ENCODE data around the gene COPS2. TPM values are rescaled to one million over a fixed set of nuclear protein-coding genes. Genes with fewer than 3 reads are reported as not detected.
A peak's percentile ranks its signal among the peaks of the same experiment; 100 is the strongest.

Gene COPS2
- total and polyA plus RNA-seq, 2 of the 13 experiments (the other 11 are each of a cell fraction or from before 2014, with no cell fraction given): 37.8 to 66.3 TPM

GRCh38 chr15:49096090-49096750 is 59.2 kb downstream of the COPS2 start (continued):
- TF ChIP-seq PAXIP1 (CRISPR knock-in tag; conservative IDR thresholded peaks at IDR 0.05): peak; percentile 68
- no peak for TF ChIP-seq DDIT3 (CRISPR knock-in tag; IDR thresholded peaks at IDR 0.05)
- TF ChIP-seq TAF15 (IDR thresholded peaks at IDR 0.05; ENCODE audit: low read depth, low read length, poor library complexity, severe bottlenecking): no peak
- TF ChIP-seq DMTF1 (CRISPR knock-in tag; IDR thresholded peaks at IDR 0.05): no peak
- no peak for TF ChIP-seq ZFP37 (CRISPR knock-in tag; IDR thresholded peaks at IDR 0.05; ENCODE audit: borderline replicate concordance)
- TF ChIP-seq MIER2 (CRISPR knock-in tag; IDR thresholded peaks at IDR 0.05): no peak
- no peak for TF ChIP-seq CENPT (CRISPR knock-in tag; IDR thresholded peaks at IDR 0.05; ENCODE audit: low read depth)
- no peak for TF ChIP-seq ZNF501 (CRISPR knock-in tag; IDR thresholded peaks at IDR 0.05)
- TF ChIP-seq CEBPZ (IDR thresholded peaks at IDR 0.05; ENCODE audit: low read length): no peak
- no peak for TF ChIP-seq CREBL2 (CRISPR knock-in tag; IDR thresholded peaks at IDR 0.05; ENCODE audit: borderline replicate concordance)
- TF ChIP-seq NKX3-1 (CRISPR knock-in tag; IDR thresholded peaks at IDR 0.05): no peak
- no peak for TF ChIP-seq CBX5 (CRISPR knock-in tag; IDR thresholded peaks at IDR 0.05; ENCODE audit: borderline replicate concordance)
- no peak for TF ChIP-seq NCOA2 (CRISPR knock-in tag; IDR thresholded peaks at IDR 0.05)
- TF ChIP-seq ZNF670 (CRISPR knock-in tag; IDR thresholded peaks at IDR 0.05; ENCODE audit: borderline replicate concordance): no peak
- no peak for TF ChIP-seq KLF9 (CRISPR knock-in tag; IDR thresholded peaks at IDR 0.05; ENCODE audit: low read depth)
- no peak for TF ChIP-seq MAFG (CRISPR knock-in tag; IDR thresholded peaks at IDR 0.05)
- TF ChIP-seq KLF15 (CRISPR knock-in tag; IDR thresholded peaks at IDR 0.05; ENCODE audit: borderline replicate concordance): no peak

Measured in HepG2 (cell line).